K562 (cell line): ENCODE data around the gene ZEB2. TPM values are rescaled to one million over a fixed set of nuclear protein-coding genes. Genes with fewer than 3 reads are reported as not detected.

Experiments used
- ATAC-seq: fragments of 200-7000 bp; cut with Tn5 transposase; 3 replicates; pipeline ENCODE4 v1.9.1; 2020; ENCODE audit warnings: moderate library complexity
- BruUV-seq: library from RNA; stranded (reverse); fragments of 400-500 nt; replicated peaks from 2 replicates; lab custom pipeline; 2021; lab: Mats Ljungman, UMichigan
- CTCF ChIA-PET: fragments of 300-600 bp; formaldehyde crosslinking; extraction: SDS; loops from one replicate; lab custom pipeline; 2021; ENCODE audit warnings: low intra/inter-chr PET ratio; lab: Yijun Ruan, JAX
- POLR2A ChIA-PET: fragments of 300-600, 350-650 bp; sonication (Branson Sonifier 250); formaldehyde crosslinking; extraction: SDS; loops from one replicate; lab custom pipeline; 2021; ENCODE audit warnings: antibody characterized with exemption, inconsistent platforms; lab: Yijun Ruan, JAX
- DNase-seq, 4 experiments: peaks; one replicate each; pipeline versions ENCODE4 v3.0.0 to v3.0.0-alpha.2; 2011 to 2018; ENCODE audit warnings: low spot score in 3 of 4, mixed read lengths in 3 of 4; ENCODE audit errors: extremely low read depth in 1 of 4
- FAIRE-seq: peaks from 2 replicates; lab custom pipeline; 2011; peaks lifted over from hg19 to GRCh38; lab: Jason Lieb, UNC
- H2AFZ ChIP-seq: 2 replicates; pipeline ENCODE4 v1.6.0; 2011; ENCODE audit warnings: low read depth, low read length, control low read depth, inconsistent platforms
- H3K27ac ChIP-seq: fragments of 200-600 bp; 3 replicates; pipeline ENCODE4 v1.8.0; 2011; ENCODE audit warnings: low read depth, mild to moderate bottlenecking, control low read depth, inconsistent platforms, low read length, moderate library complexity, mixed read lengths; ENCODE audit errors: extremely low read depth
- H3K27me3 ChIP-seq, 2 experiments: fragments of 300-600 bp in 1 of 2; 2 replicates in 1 of 2; 3 replicates in 1 of 2; pipeline versions ENCODE4 v1.6.0 to v1.8.0; 2011; ENCODE audit warnings: inconsistent platforms in 2 of 2, low read length in 2 of 2, mild to moderate bottlenecking in 1 of 2, mixed read lengths in 1 of 2, moderate library complexity in 1 of 2; ENCODE audit not compliant: control insufficient read depth in 2 of 2, insufficient read depth in 2 of 2
- H3K36me3 ChIP-seq: fragments of 300-600 bp; 3 replicates; pipeline ENCODE4 v1.8.0; 2011; ENCODE audit warnings: mild to moderate bottlenecking, low read length, inconsistent platforms; ENCODE audit not compliant: control insufficient read depth, insufficient read depth
- H3K4me1 ChIP-seq, 2 experiments: fragments of 200-600 bp in 1 of 2; replicated peaks in 1 of 2; 2 replicates in 1 of 2; 3 replicates in 1 of 2; pipeline versions ENCODE4 v1.5.1 to v1.8.0; 2011; ENCODE audit warnings: inconsistent platforms in 2 of 2, low read length in 2 of 2, mild to moderate bottlenecking in 1 of 2, mixed read lengths in 1 of 2, moderate library complexity in 1 of 2; ENCODE audit not compliant: control insufficient read depth in 2 of 2, insufficient read depth in 2 of 2
- H3K4me2 ChIP-seq: 2 replicates; pipeline ENCODE4 v1.6.1; 2011; ENCODE audit warnings: low read length, control low read depth, inconsistent platforms, mixed read lengths; ENCODE audit not compliant: insufficient read depth
- H3K4me3 ChIP-seq: fragments of 200-600 bp; sonication (generic), shearing (Covaris generic); 2 replicates; pipeline ENCODE4 v1.5.1; 2016; ENCODE audit warnings: control low read depth, inconsistent platforms
- H3K79me2 ChIP-seq: fragments of 200-600 bp; 3 replicates; pipeline ENCODE4 v1.8.0; 2011; ENCODE audit warnings: low read length, inconsistent platforms; ENCODE audit not compliant: control insufficient read depth, insufficient read depth
- H3K9ac ChIP-seq, 2 experiments: 2 replicates each; pipeline versions ENCODE4 v1.6.0 to v1.6.1; 2011; ENCODE audit warnings: low read depth in 2 of 2, low read length in 2 of 2, control low read depth in 1 of 2, inconsistent platforms in 1 of 2, mild to moderate bottlenecking in 1 of 2, mixed read lengths in 1 of 2; ENCODE audit not compliant: insufficient read depth in 1 of 2
- H3K9me1 ChIP-seq: one replicate; pipeline ENCODE4 v1.6.0; 2011; ENCODE audit warnings: inconsistent platforms, mild to moderate bottlenecking, low read length, moderate library complexity; ENCODE audit not compliant: control insufficient read depth, insufficient read depth
- H3K9me3 ChIP-seq: replicated peaks from 2 replicates; pipeline ENCODE4 v1.5.1; 2011; ENCODE audit warnings: low read depth, low read length, inconsistent platforms; ENCODE audit not compliant: control insufficient read depth, insufficient read depth
- H4K20me1 ChIP-seq: replicated peaks from 2 replicates; pipeline ENCODE4 v1.6.1; 2011; ENCODE audit warnings: low read length, inconsistent platforms, mixed read lengths; ENCODE audit not compliant: control insufficient read depth, insufficient read depth
- ESRRB ChIP-seq: fragments of 250-450 bp; sonication (Bioruptor Pico); IDR thresholded peaks from 2 replicates; pipeline ENCODE4 v1.5.0; 2020; ENCODE audit warnings: mild to moderate bottlenecking, moderate library complexity, borderline replicate concordance
- FOXP4 ChIP-seq: sonication (generic); formaldehyde crosslinking; IDR thresholded peaks from 2 replicates; pipeline ENCODE4 v1.8.0; 2022; ENCODE audit warnings: mild to moderate bottlenecking, missing genetic modification reagents, borderline replicate concordance
- HDAC3 ChIP-seq: fragments of 450-650 bp; IDR thresholded peaks from 2 replicates; pipeline ENCODE4 v1.6.1; 2018; ENCODE audit warnings: borderline replicate concordance, mild to moderate bottlenecking, moderate library complexity; ENCODE audit not compliant: partially characterized antibody
- ILK ChIP-seq: fragments of 450-650 bp; IDR thresholded peaks from 2 replicates; pipeline ENCODE4 v1.6.1; 2016; ENCODE audit warnings: missing genetic modification characterization, low read depth, mild to moderate bottlenecking, missing compliant biosample characterization, moderate library complexity, borderline replicate concordance
- PML ChIP-seq: IDR thresholded peaks from 2 replicates; pipeline ENCODE4 v1.6.1; 2012; ENCODE audit warnings: low read length, inconsistent platforms
- THAP7 ChIP-seq: fragments of 250-450 bp; sonication (Bioruptor Pico); IDR thresholded peaks from 2 replicates; pipeline ENCODE4 v1.5.0; 2021
- ZHX1 ChIP-seq: fragments of 150-350 bp; conservative IDR thresholded peaks from 2 replicates; pipeline ENCODE4 v1.6.1; 2014; ENCODE audit warnings: low read length
- ZNF780A ChIP-seq: fragments of 250-450 bp; sonication (Bioruptor Pico); IDR thresholded peaks from 2 replicates; pipeline ENCODE4 v1.5.0; 2021; ENCODE audit warnings: mild to moderate bottlenecking
- WGBS: fragments of 100-300 bp; shearing (Covaris generic); methylation state at CpG from one replicate; pipeline ENCODE4 v1.1.6; 2016; ENCODE audit warnings: low coverage, mixed read lengths; ENCODE audit not compliant: insufficient coverage; ENCODE audit errors: missing lambda C conversion rate; 5-methylcytosine and 5-hydroxymethylcytosine counted together
- in situ Hi-C: fragments of 300-500 bp; cut with MboI; formaldehyde crosslinking; loops from 4 replicates; pipeline ENCODE4 v1.15.0; 2018; ENCODE audit warnings: inconsistent platforms, mixed read lengths
- intact Hi-C: fragments of 100-400 bp; cut with micrococcal nuclease; formaldehyde crosslinking; loops from 2 replicates; pipeline ENCODE4 v1.14.2; 2022
- polyA plus RNA-seq, 8 experiments: library from polyadenylated mRNA; depleted of rRNA in 4 of 8; stranded (reverse) in 5 of 8; unstranded in 3 of 8; fragments of >200 nt; fragmentation: Nextera tagmentation in 2 of 8; fragmentation: Illumina TruSeq in 1 of 8; extraction: Ambion mirVana in 2 of 8; extraction: Trizol in 1 of 8; gene quantifications; 2 replicates each; pipeline versions ENCODE4 v1.2.1 to v1.2.3, GENCODE V29; 2011 to 2014; ENCODE audit warnings: inconsistent platforms in 1 of 8, missing spikeins in 1 of 8
- total RNA-seq, 7 experiments: library from RNA; depleted of rRNA in 6 of 7; stranded (reverse); fragments of >200 nt in 6 of 7; fragmentation: Illumina TruSeq in 2 of 7; extraction: Trizol in 2 of 7; gene quantifications; 2 replicates each; pipeline versions ENCODE4 v1.2.1 to v1.2.3, GENCODE V29; 2011 to 2021; ENCODE audit warnings: low replicate concordance in 1 of 7

Gene ZEB2
- total and polyA plus RNA-seq, 9 of the 15 experiments (the other 6 are each of a cell fraction or from before 2014, with no cell fraction given) = 15.1 to 113 (median 72.3) TPM

GRCh38 chr2:144567745-144568144 is 47.8 kb upstream of the ZEB2 start:
- H3K4me3 ChIP-seq = no peak overlapping the region
- H3K9me3 ChIP-seq = no peaks in the 10 kb centered on the region
- WGBS = 70% methylated on average over 4 of the region's 4 CpGs
- H3K79me2 ChIP-seq = no peaks in the 10 kb centered on the region
- H3K27me3 ChIP-seq = no peaks in the 10 kb centered on the region
- BruUV-seq = no TSS peak
- H3K4me1 ChIP-seq = no peaks in the 10 kb centered on the region; a peak in 2 of 5 replicates
- H3K36me3 ChIP-seq = no peaks in the 10 kb centered on the region
- intact Hi-C loops = no loop called here
- H3K9ac ChIP-seq = no peak overlapping the region
- CTCF ChIA-PET = no interaction called here
- ATAC-seq (no peak), DNase-seq (no peak), FAIRE-seq (no peak)
- peak overlapping the region; percentile 73 for H2AFZ ChIP-seq
- no peaks in the 10 kb centered on the region for H4K20me1 ChIP-seq
- in situ Hi-C loops = no loop called here
- no peak overlapping the region for H3K4me2 ChIP-seq
- no peaks in the 10 kb centered on the region for H3K9me1 ChIP-seq
- POLR2A ChIA-PET = interaction anchor here (0.5 to 1.1 kb wide), 3 partner anchors 14 to 1820 kb away, joined by 3 to 4 read pairs (median 3); no protein-coding TSS in a partner anchor
- TF ChIP-seq ILK (tag) = no peak
- TF ChIP-seq ESRRB = no peak
- no peak for TF ChIP-seq HDAC3
- TF ChIP-seq THAP7 (CRISPR knock-in tag) = no peak
- TF ChIP-seq FOXP4 = no peak
- no peak for TF ChIP-seq PML
- TF ChIP-seq ZNF780A (CRISPR knock-in tag) = no peak
- no peak for TF ChIP-seq ZHX1
- no peak overlapping the region for H3K27ac ChIP-seq
